GM06990 (cell line): ENCODE data around the gene RBMS1.

Experiments used
- DNase-seq: peaks from one replicate; pipeline ENCODE4 v3.0.0-alpha.2; 2011; ENCODE audit not compliant: insufficient read length; ENCODE audit errors: extremely low read depth
- H3K27me3 ChIP-seq: replicated peaks from 2 replicates; pipeline ENCODE4 v1.6.0; 2011; ENCODE audit warnings: low read length; ENCODE audit not compliant: control insufficient read depth, insufficient read depth
- H3K36me3 ChIP-seq: 2 replicates; pipeline ENCODE4 v1.5.1; 2011; ENCODE audit warnings: low read length; ENCODE audit not compliant: control insufficient read depth, insufficient read depth
- H3K4me3 ChIP-seq: replicated peaks from 2 replicates; pipeline ENCODE4 v1.5.1; 2011; ENCODE audit warnings: low read depth, mild to moderate bottlenecking, control low read depth, low read length
- CTCF ChIP-seq: IDR thresholded peaks from 2 replicates; pipeline ENCODE4 v1.5.1; 2011; ENCODE audit warnings: low read length, control low read depth, mild to moderate bottlenecking, inconsistent platforms; ENCODE audit not compliant: insufficient read depth, poor library complexity, severe bottlenecking

Gene RBMS1

DNA sequence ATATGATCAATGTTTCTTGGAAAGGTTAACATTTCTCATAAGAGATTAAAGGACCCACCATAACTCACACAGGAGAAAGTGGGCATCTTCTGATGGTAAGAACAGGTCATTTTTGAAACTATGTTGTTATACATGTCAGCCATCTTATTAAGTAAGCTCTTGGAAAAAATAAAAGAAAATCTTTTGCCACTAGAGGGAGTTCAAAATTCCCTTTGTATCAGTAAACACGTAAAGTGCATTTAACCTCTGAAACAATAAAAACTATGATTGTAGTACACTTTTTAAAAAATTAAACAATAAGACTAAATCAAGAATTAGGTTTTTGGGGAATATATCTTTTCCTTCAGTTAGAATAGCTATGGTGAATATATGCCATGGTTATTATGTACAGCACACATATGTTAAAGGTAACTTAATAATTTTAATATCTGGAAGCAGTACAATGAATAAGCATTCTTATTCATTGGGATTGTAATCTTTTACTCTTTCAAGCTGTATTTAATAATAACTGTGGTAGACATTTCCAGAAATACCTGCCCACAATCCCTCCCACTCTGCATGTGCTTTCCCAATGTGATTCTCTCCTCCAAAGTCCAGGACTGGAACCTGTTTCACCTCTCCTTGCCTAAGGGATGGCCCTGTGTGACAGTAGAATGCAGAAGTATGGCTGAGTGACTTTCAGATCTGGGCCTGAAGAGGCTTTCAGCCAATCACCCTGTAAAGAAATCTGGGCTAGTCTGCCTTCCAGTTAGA is 64.2 kb downstream of the RBMS1 start:
- no peaks in the 10 kb centered on the region for H3K27me3 ChIP-seq
- H3K4me3 ChIP-seq, result no peak overlapping the region
- DNase-seq, result no peak
- H3K36me3 ChIP-seq, result no peaks in the 10 kb centered on the region
- TF ChIP-seq CTCF, result peak; percentile 49

DNA sequence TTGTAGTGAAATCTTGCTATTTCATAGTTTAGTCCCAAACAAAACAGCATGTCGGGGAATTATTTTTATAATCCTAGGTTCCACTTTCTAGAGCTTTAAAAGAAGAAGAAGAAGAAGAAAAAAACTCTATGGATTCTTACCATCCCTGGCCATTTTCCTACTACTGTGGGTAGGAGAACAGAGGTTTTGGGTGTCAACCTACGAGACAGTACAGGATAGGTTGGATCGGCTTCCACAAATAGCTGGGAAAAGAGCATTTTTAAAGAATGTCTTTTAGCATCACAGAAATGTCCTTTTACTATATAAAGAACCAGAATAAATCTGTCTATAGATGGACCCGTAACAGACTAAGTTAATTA is 65.2 kb downstream of the RBMS1 start:
- H3K36me3 ChIP-seq, result no peaks in the 10 kb centered on the region
- no peak for TF ChIP-seq CTCF
- H3K27me3 ChIP-seq, result no peaks in the 10 kb centered on the region
- H3K4me3 ChIP-seq, result no peak overlapping the region
- no peak for DNase-seq

- TF ChIP-seq CTCF, result no peak
- Histone ChIP-seq H3K36me3 (no peaks in the 10 kb centered on the region), H3K4me3 (no peak overlapping the region), H3K27me3 (no peaks in the 10 kb centered on the region)
- peak; percentile 13 for DNase-seq
These were observed 65.8 kb downstream of the RBMS1 start for GRCh38 chr2:160427629-160428404.

DNA sequence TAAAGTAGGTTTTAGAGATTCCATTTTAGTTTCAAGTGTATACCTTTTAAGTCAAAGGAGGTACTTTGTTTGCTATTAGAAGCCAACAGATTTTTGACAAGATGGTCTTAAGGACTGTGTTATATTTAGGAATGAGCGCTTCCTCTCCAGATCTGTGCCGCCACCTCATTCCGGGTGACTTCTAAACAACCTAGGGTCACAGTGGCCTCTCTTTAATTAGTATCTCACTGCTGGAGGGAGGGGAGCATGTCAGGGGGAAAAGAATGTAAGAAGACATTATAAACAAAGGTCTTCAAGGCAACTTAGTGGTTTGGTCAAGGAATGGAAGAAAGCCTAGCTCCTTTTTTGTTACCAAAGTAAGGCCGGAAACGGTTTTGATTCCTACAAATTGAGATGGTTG is 67.0 kb downstream of the RBMS1 start:
- Histone ChIP-seq H3K27me3 (no peaks in the 10 kb centered on the region), H3K36me3 (no peaks in the 10 kb centered on the region)
- no peak for TF ChIP-seq CTCF

GRCh38 chr2:160425434-160426151 is 68.0 kb downstream of the RBMS1 start:
- no peak for TF ChIP-seq CTCF
- Histone ChIP-seq H3K27me3 (no peaks in the 10 kb centered on the region), H3K4me3 (no peak overlapping the region), H3K36me3 (no peaks in the 10 kb centered on the region)
- no peak for DNase-seq

More for the DNA sequence above, 67.0 kb downstream of the RBMS1 start:
- H3K4me3 ChIP-seq, result no peak overlapping the region
- no peak for DNase-seq
